Ovary (tissue), 3 donors: Measurements from ENCODE around the gene GOLGB1.

Experiments used
- EP300 ChIP-seq: sonication (generic); formaldehyde crosslinking; IDR thresholded peaks from one replicate; pipeline ENCODE4 v1.6.1; 2017; ENCODE audit warnings: antibody characterized with exemption
- POLR2A ChIP-seq: fragments of 450-650 bp; IDR thresholded peaks from one replicate; pipeline ENCODE4 v1.6.1; 2017; ENCODE audit warnings: antibody characterized with exemption, mild to moderate bottlenecking, moderate library complexity
- TF ChIP-seq, protein P1 (sequence below), 3 donors: fragments of 450-650 bp in 2 of 3; fragments of 200-600 bp in 1 of 3; IDR thresholded peaks; one replicate each; pipeline versions ENCODE4 v1.5.1 to v1.8.0; 2016 to 2022; ENCODE audit warnings: antibody characterized with exemption in 3 of 3, mild to moderate bottlenecking in 1 of 3
- donor health status: DM: no; HTN: no; CAD: no.

DNA sequence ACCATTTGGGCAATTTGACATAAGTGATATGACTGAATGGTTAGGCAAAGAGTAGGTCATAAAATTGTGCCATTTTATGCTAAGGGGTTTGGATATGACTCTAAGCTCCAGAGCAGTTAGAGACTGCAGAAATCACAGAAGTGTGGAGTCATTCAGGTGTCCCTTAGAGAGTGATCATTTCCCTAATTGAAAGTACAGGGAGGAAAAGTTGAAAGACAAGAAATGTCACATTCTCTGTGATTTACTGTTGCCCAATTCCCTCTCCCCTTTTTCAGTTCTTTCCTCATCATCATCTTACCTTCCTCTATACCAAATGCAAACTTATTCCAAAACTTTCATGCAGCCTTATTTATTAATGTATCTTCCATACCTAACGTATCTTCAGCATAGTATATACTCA is 2.7 kb upstream of the GOLGB1 start:
- TF ChIP-seq, protein P1, sequence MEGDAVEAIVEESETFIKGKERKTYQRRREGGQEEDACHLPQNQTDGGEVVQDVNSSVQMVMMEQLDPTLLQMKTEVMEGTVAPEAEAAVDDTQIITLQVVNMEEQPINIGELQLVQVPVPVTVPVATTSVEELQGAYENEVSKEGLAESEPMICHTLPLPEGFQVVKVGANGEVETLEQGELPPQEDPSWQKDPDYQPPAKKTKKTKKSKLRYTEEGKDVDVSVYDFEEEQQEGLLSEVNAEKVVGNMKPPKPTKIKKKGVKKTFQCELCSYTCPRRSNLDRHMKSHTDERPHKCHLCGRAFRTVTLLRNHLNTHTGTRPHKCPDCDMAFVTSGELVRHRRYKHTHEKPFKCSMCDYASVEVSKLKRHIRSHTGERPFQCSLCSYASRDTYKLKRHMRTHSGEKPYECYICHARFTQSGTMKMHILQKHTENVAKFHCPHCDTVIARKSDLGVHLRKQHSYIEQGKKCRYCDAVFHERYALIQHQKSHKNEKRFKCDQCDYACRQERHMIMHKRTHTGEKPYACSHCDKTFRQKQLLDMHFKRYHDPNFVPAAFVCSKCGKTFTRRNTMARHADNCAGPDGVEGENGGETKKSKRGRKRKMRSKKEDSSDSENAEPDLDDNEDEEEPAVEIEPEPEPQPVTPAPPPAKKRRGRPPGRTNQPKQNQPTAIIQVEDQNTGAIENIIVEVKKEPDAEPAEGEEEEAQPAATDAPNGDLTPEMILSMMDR (IDR thresholded peaks at IDR 0.05), result no peak
- TF ChIP-seq POLR2A (no peak), EP300 (no peak)
